Parathyroid adenoma (tissue), 2 donors: ENCODE results near the gene PTX4.

ENCODE experiments used
- H2AFZ ChIP-seq: fragments of 300-600 bp; sonication (generic); one replicate; pipeline ENCODE4 v1.7.0; 2017; ENCODE audit warnings: antibody characterized with exemption, mild to moderate bottlenecking
- H3K27ac ChIP-seq: fragments of 300-600 bp; sonication (generic); one replicate; pipeline ENCODE4 v1.7.0; 2017
- H3K27me3 ChIP-seq: fragments of 300-600 bp; sonication (generic); one replicate; pipeline ENCODE4 v1.7.0; 2017; ENCODE audit warnings: low read length; ENCODE audit not compliant: control insufficient read depth, insufficient read depth
- H3K36me3 ChIP-seq: fragments of 300-600 bp; sonication (generic); one replicate; pipeline ENCODE4 v1.7.0; 2017; ENCODE audit warnings: low read length; ENCODE audit not compliant: control insufficient read depth, insufficient read depth
- H3K4me1 ChIP-seq: fragments of 300-600 bp; sonication (generic); one replicate; pipeline ENCODE4 v1.7.0; 2017; ENCODE audit warnings: control low read depth
- H3K4me2 ChIP-seq: fragments of 300-600 bp; sonication (generic); one replicate; pipeline ENCODE4 v1.7.0; 2017; ENCODE audit warnings: low read length
- H3K4me3 ChIP-seq: fragments of 300-600 bp; sonication (generic); one replicate; pipeline ENCODE4 v1.7.0; 2017; ENCODE audit warnings: low read depth, low read length
- H3K79me2 ChIP-seq: fragments of 300-600 bp; sonication (generic); one replicate; pipeline ENCODE4 v1.7.0; 2017; ENCODE audit warnings: control low read depth
- H3K9ac ChIP-seq: fragments of 300-600 bp; sonication (generic); one replicate; pipeline ENCODE4 v1.7.0; 2017; ENCODE audit warnings: mild to moderate bottlenecking
- H3K9me3 ChIP-seq: fragments of 300-600 bp; sonication (generic); one replicate; pipeline ENCODE4 v1.7.0; 2017; ENCODE audit warnings: low read length; ENCODE audit not compliant: control insufficient read depth
- CTCF ChIP-seq: fragments of 300-600 bp; sonication (generic); IDR thresholded peaks from one replicate; pipeline ENCODE4 v1.7.0; 2017; ENCODE audit warnings: antibody characterized with exemption, mild to moderate bottlenecking
- donor health status: primary hyperparathyroidism.

Gene PTX4

GRCh38 chr16:1460602-1461138 lies 28.1 kb downstream of the PTX4 start:
- no peak overlapping the region for H3K27ac ChIP-seq
- no peaks in the 10 kb centered on the region for H3K9me3 ChIP-seq
- no peak overlapping the region for H2AFZ ChIP-seq
- no peak overlapping the region for H3K4me3 ChIP-seq
- no peak for TF ChIP-seq CTCF
- no peaks in the 10 kb centered on the region for H3K27me3 ChIP-seq
- H3K4me2 ChIP-seq: no peak overlapping the region
- H3K4me1 ChIP-seq: no peaks in the 10 kb centered on the region
- H3K9ac ChIP-seq: no peak overlapping the region
- no peaks in the 10 kb centered on the region for H3K36me3 ChIP-seq
- peaks cover 7% of the 10 kb centered on the region for H3K79me2 ChIP-seq

- H3K4me2 ChIP-seq: no peak overlapping the region
- H3K79me2 ChIP-seq: peaks cover 6% of the 10 kb centered on the region
- TF ChIP-seq CTCF: no peak
- no peak overlapping the region for H2AFZ ChIP-seq
- no peaks in the 10 kb centered on the region for H3K36me3 ChIP-seq
- no peaks in the 10 kb centered on the region for H3K4me1 ChIP-seq
- no peak overlapping the region for H3K27ac ChIP-seq
- no peak overlapping the region for H3K9ac ChIP-seq
- H3K4me3 ChIP-seq: no peak overlapping the region
- H3K27me3 ChIP-seq: no peaks in the 10 kb centered on the region
- no peaks in the 10 kb centered on the region for H3K9me3 ChIP-seq
These were observed 28.8 kb downstream of the PTX4 start for GRCh38 chr16:1459967-1460366.

- Histone ChIP-seq H3K27me3 (no peaks in the 10 kb centered on the region), H2AFZ (no peak overlapping the region), H3K9ac (no peak overlapping the region), H3K27ac (no peak overlapping the region), H3K36me3 (no peaks in the 10 kb centered on the region), H3K79me2 (peaks cover 4% of the 10 kb centered on the region), H3K9me3 (no peaks in the 10 kb centered on the region), H3K4me3 (no peak overlapping the region), H3K4me1 (no peaks in the 10 kb centered on the region), H3K4me2 (no peak overlapping the region)
- TF ChIP-seq CTCF: no peak
These were observed 29.8 kb downstream of the PTX4 start for GRCh38 chr16:1458977-1459341.

GRCh38 chr16:1458336-1458976 lies 30.3 kb downstream of the PTX4 start:
- no peak overlapping the region for H3K4me2 ChIP-seq
- no peaks in the 10 kb centered on the region for H3K4me1 ChIP-seq
- H3K79me2 ChIP-seq: peaks cover 4% of the 10 kb centered on the region
- TF ChIP-seq CTCF: no peak
- no peak overlapping the region for H3K9ac ChIP-seq
- H3K36me3 ChIP-seq: no peaks in the 10 kb centered on the region
- no peak overlapping the region for H2AFZ ChIP-seq
- H3K27ac ChIP-seq: no peak overlapping the region
- H3K9me3 ChIP-seq: no peaks in the 10 kb centered on the region
- H3K27me3 ChIP-seq: no peaks in the 10 kb centered on the region
- no peak overlapping the region for H3K4me3 ChIP-seq
